H7 (cell line): ENCODE results near the gene TULP1. TPM values are rescaled to one million over a fixed set of nuclear protein-coding genes. Genes with fewer than 3 reads are reported as not detected.

Source experiments
- DNase-seq: peaks from one replicate; pipeline ENCODE4 v3.0.0; 2012
- H3K27me3 ChIP-seq: 2 replicates; pipeline ENCODE4 v1.6.0; 2011; ENCODE audit warnings: mild to moderate bottlenecking, low read length; ENCODE audit not compliant: control insufficient read depth, insufficient read depth
- H3K36me3 ChIP-seq: replicated peaks from 2 replicates; pipeline ENCODE4 v1.5.1; 2011; ENCODE audit warnings: low read length; ENCODE audit not compliant: control insufficient read depth, insufficient read depth
- H3K4me3 ChIP-seq: 2 replicates; pipeline ENCODE4 v1.5.1; 2011; ENCODE audit warnings: low read depth, mild to moderate bottlenecking, control low read depth, low read length, moderate library complexity; ENCODE audit not compliant: insufficient read depth
- total RNA-seq: library from RNA; depleted of rRNA; stranded (reverse); fragments of >200 nt; shearing (Covaris generic); gene quantifications from 2 replicates; pipeline ENCODE4 v1.2.3, GENCODE V29; 2014

The TULP1 gene
- total RNA-seq, 1 experiment from 2014 or later, result 1.3 TPM

DNA sequence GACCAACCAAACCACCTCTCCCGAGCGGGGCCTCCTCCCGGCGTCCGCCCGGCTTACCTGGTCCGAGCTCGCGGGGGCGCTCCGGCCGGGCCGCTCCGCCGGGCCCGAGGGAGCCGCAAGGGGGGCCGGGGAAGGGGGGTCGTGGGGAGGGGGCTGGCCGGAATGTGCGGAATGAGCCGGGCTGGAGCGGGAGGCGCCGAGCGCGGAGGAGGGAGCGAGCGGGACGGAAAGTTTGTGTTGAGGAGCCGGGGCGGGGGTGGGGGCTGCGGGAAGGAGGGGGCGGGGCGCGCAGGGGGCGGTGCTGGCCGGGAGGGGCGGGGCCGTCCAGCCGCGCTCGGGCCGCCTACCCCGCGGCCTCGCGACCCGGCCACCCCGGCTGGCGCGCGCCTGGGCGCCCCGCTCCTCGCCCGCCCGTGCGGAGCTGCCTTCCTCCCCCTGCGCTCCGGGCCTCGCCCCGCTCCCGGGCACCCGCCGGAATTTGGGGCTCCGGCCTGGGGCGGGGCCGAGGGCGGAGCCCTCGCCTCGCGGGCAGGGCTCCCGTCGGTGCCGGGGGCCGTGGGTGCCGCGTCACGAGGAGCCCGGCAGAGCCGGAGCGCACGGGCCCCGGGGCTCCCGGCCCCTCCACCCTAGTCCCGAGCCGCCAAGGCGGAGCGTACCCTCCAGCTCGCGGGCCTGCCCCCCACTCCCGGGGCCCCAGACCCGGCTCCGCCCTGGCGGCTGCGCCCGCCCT is 15.7 kb downstream of the TULP1 start, which contains the start of gene TEAD3:
TEAD3 (minus strand) TSS at position 239 of the 730 bp plus-strand sequence.
- H3K27me3 ChIP-seq, result peaks cover 5% of the 10 kb centered on the region
- peak; percentile 100 for DNase-seq
- H3K4me3 ChIP-seq, result peak within 1 kb of the TSS; percentile 73
- no peaks in the 10 kb centered on the region for H3K36me3 ChIP-seq

DNA sequence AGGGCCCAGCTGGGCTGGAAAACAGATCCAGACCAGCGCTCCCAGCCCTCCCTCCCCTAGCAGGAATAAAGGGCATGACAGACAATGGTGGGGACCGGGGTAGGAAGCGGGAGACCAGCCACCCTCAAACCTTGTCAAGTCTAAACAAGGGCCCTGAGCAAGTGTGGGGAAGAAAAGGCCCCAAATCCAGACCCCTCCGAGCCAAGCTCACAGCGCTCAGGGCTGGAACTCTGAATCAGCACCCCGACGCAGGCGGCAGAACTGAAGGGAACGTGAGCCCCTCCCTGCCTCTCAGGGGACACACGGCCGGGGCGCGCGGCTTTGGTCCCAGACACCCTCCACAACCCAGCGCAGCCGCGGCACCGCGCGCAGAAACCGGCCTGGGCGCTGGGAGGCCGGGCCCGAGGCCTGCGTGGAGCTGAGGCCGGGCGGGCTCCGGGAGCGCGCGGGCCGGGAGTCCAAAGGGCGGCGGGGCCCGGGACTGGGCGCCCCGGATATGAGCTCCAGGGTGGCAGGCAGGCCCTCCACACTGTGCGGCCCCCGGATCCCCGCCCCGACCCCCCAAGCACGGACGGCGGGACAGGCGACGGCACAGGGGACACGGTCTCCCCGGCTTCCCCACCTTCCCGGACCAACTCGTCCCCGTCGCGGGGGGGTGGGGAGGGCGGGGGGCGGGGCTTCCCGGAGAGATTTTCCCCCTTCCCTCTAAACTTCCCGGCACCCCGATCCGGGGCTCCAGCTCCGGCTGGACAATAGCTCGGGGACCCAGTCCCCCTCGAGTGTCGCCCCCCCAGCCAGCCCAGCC is 16.5 kb downstream of the TULP1 start:
- Histone ChIP-seq H3K4me3 (peak overlapping the region; percentile 63), H3K36me3 (no peaks in the 10 kb centered on the region), H3K27me3 (peaks cover 5% of the 10 kb centered on the region)
- DNase-seq, result peak; percentile 82

DNA sequence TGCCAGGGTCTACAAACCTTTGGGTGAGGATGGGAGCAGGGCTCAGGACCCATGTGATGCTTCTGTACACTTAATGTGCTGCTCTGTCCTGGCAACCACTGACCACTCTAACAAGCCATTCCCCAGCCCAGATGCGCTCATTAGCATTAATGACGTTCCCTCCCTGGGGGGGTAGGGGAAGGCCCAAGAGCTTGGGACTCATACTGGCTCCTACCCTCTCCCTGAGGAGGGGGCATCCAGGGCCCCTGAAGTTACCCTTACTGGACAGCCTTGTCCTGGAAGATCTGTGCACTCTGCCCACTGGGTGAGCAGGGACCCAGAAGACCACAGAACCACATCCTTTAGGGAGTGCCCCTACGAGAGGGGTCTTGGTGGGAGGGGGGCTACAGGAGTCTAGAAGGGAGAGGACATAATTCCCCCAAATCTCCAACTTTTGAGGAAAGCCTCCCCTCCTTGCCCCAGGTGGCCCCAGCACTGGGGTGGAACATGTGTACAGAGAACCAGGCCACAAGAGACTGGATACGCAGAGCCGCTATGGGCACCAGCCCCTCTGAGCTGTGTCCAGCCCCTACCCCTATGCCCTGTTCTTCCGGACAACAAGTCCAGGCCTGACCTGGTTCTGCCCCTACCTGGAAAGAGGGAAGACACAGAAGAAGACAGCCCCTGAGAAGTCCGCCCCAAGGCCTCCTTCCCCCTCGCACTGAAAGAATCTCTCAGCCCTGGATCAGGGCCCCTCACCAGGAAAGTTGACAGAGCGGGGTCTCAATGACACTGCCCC is 17.2 kb downstream of the TULP1 start:
- Histone ChIP-seq H3K4me3 (peak overlapping the region; percentile 63), H3K36me3 (no peaks in the 10 kb centered on the region), H3K27me3 (peaks cover 5% of the 10 kb centered on the region)
- DNase-seq, result no peak

DNA sequence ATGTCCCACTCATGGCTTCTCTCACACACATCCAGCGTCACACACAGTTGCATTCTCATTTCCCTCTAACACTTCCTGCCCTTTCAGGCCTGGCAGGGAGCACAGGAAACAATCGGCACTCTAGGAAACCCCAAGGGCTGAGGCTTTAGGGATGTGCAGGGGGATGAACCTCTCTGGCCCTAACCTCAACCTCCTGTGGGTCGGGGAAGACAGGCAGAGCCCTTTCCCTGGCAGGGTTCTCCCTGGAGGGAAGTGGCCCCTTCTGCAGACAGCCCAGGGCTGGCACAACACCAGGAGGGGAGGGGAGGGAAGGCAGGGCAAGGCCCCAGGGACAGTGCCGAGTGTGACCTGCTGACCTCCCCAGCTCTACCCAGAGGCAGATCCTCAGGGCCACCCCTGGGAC is 18.5 kb downstream of the TULP1 start:
- Histone ChIP-seq H3K36me3 (no peaks in the 10 kb centered on the region), H3K27me3 (peaks cover 5% of the 10 kb centered on the region), H3K4me3 (no peak overlapping the region)
- DNase-seq, result peak; percentile 74

DNA sequence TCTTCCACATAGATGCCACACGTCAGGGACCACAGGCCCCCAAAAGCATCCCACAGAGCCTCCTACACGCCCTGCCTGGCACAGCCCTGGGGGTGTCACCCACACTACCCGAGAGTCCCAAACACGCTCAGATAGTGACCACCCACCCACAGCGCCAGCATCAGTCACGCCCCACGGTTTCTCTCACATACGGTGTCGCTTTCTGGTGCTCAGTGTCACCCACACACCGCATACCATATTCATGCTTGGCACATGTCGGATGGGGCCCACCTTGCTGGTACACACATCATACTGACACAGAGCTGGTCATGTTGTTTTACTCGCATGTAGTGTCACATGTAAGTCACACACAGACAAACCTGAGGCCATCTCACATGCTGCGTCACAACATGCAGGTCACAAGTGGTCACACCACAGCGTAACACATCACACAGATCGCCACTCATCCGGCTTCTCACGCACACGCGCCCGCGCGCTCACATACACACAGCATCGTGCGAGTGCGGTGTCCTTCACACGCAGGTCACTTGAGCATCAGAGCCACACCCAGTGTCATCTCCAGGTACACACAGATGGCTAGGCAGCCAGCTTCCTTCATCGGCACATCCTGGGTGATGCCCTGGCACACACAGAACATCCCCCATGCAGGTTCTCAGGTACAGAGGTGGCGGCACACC is 19.3 kb downstream of the TULP1 start:
- no peaks in the 10 kb centered on the region for H3K36me3 ChIP-seq
- DNase-seq, result no peak
- peaks cover 5% of the 10 kb centered on the region for H3K27me3 ChIP-seq
- no peak overlapping the region for H3K4me3 ChIP-seq

DNA sequence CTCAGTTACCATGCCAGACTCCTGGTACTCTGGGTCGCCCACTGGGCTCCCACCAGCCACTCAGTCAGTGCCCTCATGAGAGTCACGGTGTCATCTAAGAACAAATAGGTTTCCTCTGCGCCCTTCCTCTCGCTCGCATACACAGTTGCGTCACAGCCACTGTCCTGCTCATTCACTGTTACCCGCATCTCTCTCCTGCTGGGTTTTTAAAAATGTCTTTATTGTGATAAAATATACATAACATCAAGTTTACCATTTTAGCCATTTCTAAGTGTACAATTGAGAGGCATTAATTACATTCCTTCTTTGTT is 19.8 kb downstream of the TULP1 start:
- DNase-seq, result no peak
- Histone ChIP-seq H3K27me3 (peaks cover under 1% of the 10 kb centered on the region; the same call in 1 of the 2 replicates), H3K4me3 (no peak overlapping the region), H3K36me3 (no peaks in the 10 kb centered on the region)

DNA sequence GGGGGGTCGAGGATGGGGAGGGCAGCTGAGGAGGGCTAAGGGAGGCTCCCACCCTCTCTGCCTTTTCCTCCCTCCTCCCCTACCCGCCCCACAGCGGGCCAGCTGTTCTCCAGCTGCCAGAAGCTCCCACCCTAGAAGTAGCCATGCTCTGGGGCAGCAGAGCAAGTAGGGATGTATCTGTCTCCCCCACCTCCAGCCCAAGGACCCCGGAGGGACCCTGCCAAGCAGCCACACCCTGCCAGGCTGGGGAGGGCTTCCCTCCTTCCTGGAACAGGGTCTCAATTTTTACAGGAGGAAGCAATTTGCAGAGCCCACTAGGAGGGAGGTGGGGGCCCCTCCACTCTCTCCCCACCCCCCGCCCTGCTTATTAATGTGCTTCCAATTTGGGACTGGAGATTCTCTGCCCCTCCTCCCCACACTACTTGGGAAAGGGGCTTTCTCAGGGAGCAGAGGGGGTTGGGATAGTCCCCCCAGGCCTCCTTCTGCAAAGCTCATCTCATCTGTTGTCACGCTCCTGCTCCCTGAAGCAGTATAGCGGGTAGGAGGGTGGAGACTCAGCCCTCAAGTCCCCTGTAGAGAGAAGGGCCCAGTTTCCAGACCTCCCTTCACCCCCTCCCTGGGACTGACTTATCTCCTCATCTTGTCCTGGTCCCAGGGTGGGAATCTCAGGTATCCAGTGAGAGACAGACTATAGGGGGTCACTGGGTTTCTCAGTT is 20.3 kb downstream of the TULP1 start:
- Histone ChIP-seq H3K36me3 (no peaks in the 10 kb centered on the region), H3K27me3 (no peaks in the 10 kb centered on the region), H3K4me3 (no peak overlapping the region)
- peak; percentile 70 for DNase-seq

DNA sequence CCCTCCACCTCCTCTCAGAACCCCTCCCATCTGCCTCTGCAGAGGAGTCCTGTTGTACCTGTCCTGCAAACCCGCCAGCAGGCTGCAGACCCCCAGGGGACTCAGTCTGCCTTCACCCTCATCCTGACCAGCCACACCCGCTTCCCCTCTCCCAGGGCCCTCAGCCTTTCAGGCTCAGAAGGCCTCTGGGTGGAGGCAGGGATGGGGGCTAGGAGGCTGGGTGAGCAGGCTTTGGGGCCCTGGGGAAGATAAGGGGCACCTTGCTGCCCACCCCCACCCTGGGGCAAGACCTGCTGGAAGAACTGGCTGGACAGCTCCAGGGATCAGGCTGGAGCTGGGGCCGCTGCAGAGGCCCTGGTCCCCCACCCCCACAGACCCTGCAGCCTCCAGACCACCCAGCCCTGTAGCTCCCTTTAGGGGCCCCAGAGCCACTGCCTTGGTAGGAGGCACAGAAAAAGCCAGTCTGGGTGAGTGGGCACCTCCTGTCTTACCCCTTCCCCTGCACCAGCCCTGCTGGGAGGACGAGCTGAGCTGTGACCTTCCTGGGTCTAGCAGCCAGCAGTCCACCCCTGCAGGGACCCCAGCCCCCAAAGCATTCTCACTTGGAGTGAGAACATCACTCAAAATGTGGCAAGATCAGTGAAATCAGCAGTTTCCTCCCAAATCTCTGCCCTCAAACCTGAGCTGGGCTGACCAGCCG is 21.0 kb downstream of the TULP1 start:
- no peaks in the 10 kb centered on the region for H3K27me3 ChIP-seq
- DNase-seq, result peak; percentile 72
- no peak overlapping the region for H3K4me3 ChIP-seq
- H3K36me3 ChIP-seq, result no peaks in the 10 kb centered on the region

DNA sequence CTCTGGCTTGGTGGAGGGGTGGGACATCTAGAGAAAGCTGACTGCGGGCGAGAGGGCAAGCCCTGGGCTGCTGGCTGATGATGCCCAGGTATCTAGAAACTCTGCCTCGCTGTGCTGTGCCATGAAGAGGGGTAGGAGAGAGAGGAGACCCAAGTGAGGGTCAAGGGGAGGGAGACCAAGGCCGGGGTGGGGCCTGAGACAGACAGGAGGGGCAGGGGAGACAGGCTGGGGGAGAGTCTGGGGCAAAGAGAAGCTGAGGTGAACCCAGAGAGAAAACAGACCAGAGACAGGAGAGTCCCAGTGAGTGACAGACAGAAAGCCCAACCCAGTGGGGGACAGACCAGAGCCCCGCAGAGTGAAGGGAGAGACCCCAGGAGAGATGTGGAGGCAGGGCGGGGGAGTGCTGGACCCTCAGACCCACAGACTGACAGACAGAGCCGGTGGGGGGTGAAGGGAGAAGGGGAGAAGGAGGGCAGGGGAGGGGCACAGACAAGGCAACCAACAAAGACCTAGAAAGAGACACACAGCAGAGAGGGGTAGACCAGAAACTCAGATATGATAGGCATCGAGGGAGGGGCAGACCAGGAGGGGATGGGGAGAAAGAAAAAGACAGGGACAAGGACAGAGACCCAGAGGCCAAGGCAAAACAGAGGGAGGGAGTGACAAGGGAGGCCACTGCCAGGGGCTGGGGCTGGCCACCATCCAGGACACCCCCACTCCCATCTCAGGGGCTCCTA is 21.7 kb downstream of the TULP1 start:
- peak; percentile 53 for DNase-seq
- no peak overlapping the region for H3K4me3 ChIP-seq

DNA sequence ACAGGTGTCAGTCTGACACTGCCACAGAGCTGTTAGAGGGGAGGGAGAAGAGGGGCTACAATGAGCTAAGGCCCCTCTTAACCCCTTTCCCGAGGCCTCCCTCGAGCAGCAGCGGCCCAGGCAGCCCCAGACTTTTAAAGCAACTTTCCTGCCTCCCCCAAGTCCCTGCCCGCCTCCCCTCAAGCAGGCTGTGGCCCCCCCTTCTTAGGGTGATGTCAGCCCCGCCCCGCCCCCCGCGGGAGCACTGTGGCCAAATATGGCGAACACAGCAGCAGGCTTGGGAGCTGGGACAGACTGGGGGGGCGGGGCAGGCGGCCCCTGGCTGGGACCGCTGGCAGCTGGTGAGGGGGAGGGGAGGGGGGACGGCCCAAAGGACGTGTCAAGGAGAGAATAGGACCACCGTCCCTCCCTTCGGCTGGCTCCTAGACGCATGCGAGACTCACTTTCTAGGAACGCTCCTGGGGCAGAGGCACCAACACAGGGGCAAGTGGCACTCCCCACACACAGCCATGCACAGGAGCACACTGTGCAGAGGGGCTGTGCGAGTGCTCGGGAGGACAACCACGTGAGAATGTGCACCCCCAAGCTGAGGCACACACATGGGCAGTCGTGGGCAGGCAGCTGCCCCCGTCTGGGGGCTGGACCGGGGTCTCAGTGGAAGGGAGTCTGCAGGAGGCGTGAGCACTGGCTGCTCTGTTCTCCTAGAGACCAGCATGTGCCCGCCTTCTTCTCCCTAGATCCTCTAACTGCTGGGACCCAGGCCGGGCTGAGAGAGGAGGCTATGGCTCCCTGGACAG is 22.5 kb downstream of the TULP1 start:
- Histone ChIP-seq H3K27me3 (no peaks in the 10 kb centered on the region), H3K4me3 (peak overlapping the region; percentile 40), H3K36me3 (no peaks in the 10 kb centered on the region)
- peak; percentile 94 for DNase-seq

More for the DNA sequence above, 21.7 kb downstream of the TULP1 start:
- Histone ChIP-seq H3K27me3 (no peaks in the 10 kb centered on the region), H3K36me3 (no peaks in the 10 kb centered on the region)

DNA sequence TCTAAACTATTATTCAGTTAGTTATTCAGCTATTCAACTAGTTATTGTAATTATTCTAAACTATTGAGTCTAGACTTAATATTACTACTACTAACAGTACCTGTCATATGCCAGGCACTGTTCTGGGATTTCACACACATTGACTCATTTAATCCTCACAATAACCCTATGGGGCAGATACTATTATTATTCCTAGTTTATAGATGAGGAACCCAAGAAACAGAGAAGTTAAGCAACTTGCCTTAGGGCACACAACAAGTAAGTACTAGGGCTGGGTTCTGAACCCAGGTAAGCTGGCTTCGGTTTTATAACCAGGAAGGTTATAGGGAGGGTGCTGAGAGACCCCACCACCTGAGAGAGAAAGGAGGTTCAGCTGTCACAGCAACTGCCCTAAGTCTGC is 23.6 kb downstream of the TULP1 start:
- DNase-seq, result no peak
- no peaks in the 10 kb centered on the region for H3K36me3 ChIP-seq
- H3K4me3 ChIP-seq, result no peak overlapping the region
- no peaks in the 10 kb centered on the region for H3K27me3 ChIP-seq

DNA sequence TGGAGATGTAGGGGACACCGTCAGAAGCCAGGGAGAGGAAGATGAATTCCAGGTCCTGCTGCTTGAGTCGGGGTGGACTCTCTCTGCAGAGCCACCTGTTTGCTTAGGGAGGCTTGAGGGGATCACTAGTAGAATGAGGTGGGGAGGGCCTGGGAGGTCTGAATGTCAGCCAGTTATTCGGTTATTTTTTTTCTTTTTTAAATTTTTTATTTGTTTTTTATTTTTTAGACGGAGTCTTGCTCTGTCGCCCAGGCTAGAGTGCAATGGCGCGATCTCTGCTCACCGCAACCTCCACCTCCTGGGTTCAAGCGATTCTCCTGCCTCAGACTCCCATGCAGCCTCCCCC is 24.2 kb downstream of the TULP1 start:
- DNase-seq, result no peak
- H3K4me3 ChIP-seq, result no peak overlapping the region
- no peaks in the 10 kb centered on the region for H3K36me3 ChIP-seq
- no peaks in the 10 kb centered on the region for H3K27me3 ChIP-seq
